Measurements from ENCODE around the gene ZNF90.
"Not testable (repeated sequence)": the region's sequence is repeated elsewhere in the genome, so short reads cannot be mapped to it uniquely, and the experiment has no call there.

DNA sequence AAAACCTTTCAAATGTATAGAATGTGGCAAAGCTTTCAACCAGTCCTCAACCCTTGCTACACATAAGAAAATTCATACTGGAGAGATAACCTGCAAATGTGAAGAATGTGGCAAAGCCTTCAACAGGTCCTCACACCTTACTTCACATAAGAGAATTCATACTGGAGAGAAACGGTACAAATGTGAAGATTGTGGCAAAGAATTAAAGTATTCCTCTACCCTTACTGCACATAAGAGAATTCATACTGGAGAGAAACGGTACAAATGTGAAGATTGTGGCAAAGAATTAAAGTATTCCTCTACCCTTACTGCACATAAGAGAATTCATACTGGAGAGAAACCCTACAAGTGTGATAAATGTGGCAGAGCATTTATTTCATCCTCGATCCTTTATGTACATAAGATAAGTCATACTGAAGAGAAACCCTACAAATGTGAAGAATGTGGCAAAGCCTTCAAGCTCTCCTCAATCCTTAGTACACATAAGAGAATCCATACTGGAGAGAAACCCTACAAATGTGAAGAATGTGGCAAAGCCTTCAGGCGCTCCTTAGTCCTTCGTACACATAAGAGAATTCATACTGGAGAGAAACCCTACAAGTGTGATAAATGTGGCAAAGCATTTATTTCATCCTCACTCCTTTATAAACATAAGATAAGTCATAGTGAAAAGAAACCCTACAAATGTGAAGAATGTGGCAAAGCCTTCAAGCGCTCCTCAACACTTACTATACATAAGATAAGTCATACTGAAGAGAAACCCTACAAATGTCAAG lies 40.5 kb downstream of the ZNF90 start:
- TF ChIP-seq, protein P1, sequence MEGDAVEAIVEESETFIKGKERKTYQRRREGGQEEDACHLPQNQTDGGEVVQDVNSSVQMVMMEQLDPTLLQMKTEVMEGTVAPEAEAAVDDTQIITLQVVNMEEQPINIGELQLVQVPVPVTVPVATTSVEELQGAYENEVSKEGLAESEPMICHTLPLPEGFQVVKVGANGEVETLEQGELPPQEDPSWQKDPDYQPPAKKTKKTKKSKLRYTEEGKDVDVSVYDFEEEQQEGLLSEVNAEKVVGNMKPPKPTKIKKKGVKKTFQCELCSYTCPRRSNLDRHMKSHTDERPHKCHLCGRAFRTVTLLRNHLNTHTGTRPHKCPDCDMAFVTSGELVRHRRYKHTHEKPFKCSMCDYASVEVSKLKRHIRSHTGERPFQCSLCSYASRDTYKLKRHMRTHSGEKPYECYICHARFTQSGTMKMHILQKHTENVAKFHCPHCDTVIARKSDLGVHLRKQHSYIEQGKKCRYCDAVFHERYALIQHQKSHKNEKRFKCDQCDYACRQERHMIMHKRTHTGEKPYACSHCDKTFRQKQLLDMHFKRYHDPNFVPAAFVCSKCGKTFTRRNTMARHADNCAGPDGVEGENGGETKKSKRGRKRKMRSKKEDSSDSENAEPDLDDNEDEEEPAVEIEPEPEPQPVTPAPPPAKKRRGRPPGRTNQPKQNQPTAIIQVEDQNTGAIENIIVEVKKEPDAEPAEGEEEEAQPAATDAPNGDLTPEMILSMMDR (IDR thresholded peaks at IDR 0.05) = not testable (repeated sequence)
- TF ChIP-seq, protein P2, sequence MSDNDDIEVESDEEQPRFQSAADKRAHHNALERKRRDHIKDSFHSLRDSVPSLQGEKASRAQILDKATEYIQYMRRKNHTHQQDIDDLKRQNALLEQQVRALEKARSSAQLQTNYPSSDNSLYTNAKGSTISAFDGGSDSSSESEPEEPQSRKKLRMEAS (CRISPR knock-in tag; IDR thresholded peaks at IDR 0.05) = not testable (repeated sequence)
- not testable (repeated sequence) for TF ChIP-seq ZNF138 (CRISPR knock-in tag; conservative IDR thresholded peaks at IDR 0.05); TP53 (CRISPR knock-in tag; IDR thresholded peaks at IDR 0.05); SP1 (CRISPR knock-in tag; conservative IDR thresholded peaks at IDR 0.05)
